Vagina (tissue), 2 donors: Measurements from ENCODE around the gene MTA1.

ENCODE experiments used
- CTCF ChIP-seq, 3 experiments: fragments of 450-650 bp in 2 of 3; fragments of 200-600 bp in 1 of 3; sonication (generic) in 1 of 3; IDR thresholded peaks; one replicate each; pipeline ENCODE4 v1.5.1; 2017 to 2019; ENCODE audit warnings: antibody characterized with exemption in 3 of 3, mild to moderate bottlenecking in 2 of 3, moderate library complexity in 2 of 3
- POLR2A ChIP-seq, 2 donors: fragments of 450-650 bp; IDR thresholded peaks; one replicate each; pipeline ENCODE4 v1.6.1; 2017; ENCODE audit warnings: antibody characterized with exemption in 2 of 2, mild to moderate bottlenecking in 2 of 2, moderate library complexity in 2 of 2
- POLR2AphosphoS5 ChIP-seq, 2 donors: sonication (generic); formaldehyde crosslinking; IDR thresholded peaks; one replicate each; pipeline ENCODE4 v1.9.0; 2017; ENCODE audit warnings: antibody characterized with exemption in 2 of 2, mild to moderate bottlenecking in 2 of 2, low read depth in 1 of 2; ENCODE audit not compliant: insufficient read depth in 1 of 2

DNA sequence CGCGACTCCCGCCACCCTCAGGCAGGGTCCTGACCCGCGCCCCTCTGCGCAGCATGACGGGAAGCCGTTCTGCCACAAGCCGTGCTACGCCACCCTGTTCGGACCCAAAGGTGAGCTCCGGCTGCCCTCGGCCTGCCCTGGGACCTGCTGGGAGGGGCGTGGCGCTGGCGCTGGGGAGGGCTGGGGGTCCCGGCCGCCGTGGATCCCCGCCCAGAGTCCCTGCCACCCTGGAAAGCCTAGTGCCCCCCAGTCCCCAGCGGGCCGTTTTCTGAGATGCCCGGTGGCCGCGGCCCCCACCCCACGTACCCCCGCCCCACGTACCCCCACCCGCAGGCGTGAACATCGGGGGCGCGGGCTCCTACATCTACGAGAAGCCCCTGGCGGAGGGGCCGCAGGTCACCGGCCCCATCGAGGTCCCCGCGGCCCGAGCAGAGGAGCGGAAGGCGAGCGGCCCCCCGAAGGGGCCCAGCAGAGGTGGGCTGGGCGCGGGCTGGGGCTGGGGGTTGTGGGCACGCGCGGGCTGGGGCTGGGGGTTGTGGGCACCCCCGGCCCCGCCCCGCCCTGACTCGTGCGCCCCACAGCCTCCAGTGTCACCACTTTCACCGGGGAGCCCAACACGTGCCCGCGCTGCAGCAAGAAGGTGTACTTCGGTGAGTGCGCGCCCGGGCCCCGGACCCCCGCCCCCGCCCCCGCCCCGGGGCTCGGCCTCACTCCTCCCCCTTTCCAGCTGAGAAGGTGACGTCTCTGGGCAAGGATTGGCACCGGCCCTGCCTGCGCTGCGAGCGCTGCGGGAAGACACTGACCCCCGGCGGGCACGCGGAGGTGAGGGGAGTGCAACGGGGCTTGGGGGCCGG is 59.0 kb downstream of the MTA1 start:
- TF ChIP-seq CTCF (IDR thresholded peaks at IDR 0.05) = no peak
- TF ChIP-seq POLR2A (IDR thresholded peaks at IDR 0.05) = no peak
- no peak for TF ChIP-seq POLR2AphosphoS5 (IDR thresholded peaks at IDR 0.05; ENCODE audit: insufficient read depth in 1 of 2, low read depth in 1 of 2)
